HG03060 (cell line): ENCODE results near the gene TNNC1.

Experiments
- ATAC-seq: cut with Tn5 transposase; IDR thresholded peaks from one replicate; pipeline ENCODE4 v1.9.1; 2021; ENCODE audit warnings: low read depth, moderate number of reproducible peaks; ENCODE audit not compliant: unreplicated experiment

Gene TNNC1

DNA sequence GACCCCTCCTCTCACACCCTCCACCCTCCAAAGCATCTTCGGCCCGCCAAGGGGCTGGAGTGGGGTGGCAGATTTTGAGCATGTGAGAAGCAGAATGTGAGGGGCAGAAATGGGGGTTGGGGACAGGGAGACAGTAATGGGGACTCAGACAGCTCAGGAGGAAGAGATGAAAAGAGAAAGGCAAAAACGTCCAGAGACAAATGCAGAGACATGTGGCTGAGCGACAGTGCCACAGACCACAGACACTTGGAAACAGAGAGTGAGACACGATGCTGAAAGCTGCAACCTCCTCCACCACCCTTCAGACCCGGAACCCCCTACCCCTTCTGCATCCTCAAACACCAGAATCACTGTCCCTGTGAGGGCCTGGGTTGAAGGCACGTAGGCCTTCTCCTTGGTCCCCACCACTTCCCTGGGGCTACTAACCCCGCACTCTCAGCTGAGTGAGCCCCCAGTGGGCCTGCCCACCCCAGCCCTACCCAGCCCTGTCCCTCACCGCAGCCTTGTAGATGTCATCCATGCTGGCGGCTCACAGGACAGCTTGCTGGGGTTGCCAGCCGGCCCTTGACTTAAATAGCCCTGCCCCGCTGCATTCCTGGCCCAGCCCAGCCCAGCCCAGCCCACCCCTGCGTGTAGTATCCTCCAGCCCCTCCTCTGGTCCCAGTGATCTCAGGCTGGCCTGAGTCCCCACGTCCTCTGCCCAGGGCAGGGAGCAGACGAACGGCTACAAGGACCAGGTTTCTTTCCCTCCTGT is at the start of gene TNNC1:
Gene TNNC1, minus strand, starts transcription at position 546 of the 754 bp plus-strand sequence. Its CDS starts 26 bp downstream, at position 520.
- ATAC-seq = no peak

DNA sequence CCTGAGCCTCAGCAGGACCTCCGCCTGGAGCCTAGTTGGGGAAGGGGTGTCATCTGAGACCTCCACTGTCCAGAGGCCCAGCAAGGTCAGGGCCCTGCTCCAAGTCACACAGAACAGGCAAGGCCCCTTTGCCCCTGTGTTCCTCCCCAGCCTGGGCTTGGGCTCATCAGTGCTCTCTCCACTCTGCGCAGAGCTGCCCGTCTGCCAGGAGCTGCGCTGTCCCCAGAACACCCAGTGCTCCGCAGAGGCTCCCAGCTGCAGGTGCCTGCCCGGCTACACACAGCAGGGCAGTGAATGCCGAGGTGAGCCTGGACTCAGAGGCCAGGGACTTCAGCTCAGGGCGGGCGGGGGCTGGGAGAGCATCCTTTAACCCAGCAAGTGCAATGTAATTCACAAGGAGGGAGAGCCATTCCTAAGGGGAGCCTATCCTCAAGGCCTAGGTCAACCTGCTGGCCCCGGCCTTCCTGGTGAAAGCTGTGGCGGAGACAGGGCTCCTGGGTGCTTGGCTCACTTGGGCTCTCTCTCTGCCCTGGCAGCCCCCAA is 49.0 kb upstream of the TNNC1 start:
- ATAC-seq = no peak

- no peak for ATAC-seq
These were observed 48.2 kb upstream of the TNNC1 start for GRCh38 chr3:52502001-52502400.

GRCh38 chr3:52501046-52501445 is 47.2 kb upstream of the TNNC1 start:
- ATAC-seq = no peak

DNA sequence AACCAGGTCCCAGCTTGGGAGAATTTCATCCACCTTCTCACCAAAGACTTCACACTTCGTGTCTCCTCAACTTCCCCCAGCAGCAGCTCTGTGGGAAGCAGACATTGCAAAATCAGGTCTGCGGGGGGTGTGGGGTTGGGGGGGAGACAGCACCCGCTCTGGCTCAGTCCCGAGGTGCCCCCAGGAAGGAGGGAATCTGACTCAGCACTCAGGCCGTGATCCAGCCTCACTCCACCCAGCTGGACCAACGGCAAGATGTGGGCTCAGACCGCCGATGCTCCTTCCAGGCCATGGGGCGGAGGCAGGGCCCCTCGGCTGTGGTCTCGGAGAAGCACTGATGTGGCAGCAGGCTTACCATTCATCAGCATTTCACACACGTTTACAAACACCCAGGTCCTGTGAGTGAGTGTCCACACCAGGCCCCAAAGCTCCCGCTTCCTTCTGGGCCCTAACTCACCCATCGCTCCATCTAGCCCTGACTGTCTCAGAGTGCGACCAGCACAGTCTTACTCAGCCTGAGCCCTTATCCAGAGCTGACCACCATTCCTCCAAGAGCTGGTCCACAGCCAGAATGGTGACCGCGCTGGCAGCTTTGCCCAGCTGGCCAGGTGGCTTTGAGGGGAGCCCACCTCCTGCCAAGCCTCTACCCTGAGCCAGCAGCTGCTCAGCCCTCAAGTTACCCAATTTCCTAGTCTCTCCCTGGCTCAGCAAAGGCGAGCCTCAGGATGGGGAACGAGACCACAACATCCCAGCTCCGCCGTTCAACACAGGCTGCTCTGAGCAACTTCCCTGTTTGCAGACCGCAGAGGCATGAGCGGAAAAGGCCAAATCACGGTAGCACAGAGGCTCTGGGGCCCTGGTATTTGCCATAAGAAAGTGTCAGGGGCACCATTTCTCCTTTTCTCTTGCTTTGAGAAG is 44.6 kb upstream of the TNNC1 start:
- ATAC-seq = no peak

GRCh38 chr3:52495777-52496602 is 42.1 kb upstream of the TNNC1 start:
- no peak for ATAC-seq

DNA sequence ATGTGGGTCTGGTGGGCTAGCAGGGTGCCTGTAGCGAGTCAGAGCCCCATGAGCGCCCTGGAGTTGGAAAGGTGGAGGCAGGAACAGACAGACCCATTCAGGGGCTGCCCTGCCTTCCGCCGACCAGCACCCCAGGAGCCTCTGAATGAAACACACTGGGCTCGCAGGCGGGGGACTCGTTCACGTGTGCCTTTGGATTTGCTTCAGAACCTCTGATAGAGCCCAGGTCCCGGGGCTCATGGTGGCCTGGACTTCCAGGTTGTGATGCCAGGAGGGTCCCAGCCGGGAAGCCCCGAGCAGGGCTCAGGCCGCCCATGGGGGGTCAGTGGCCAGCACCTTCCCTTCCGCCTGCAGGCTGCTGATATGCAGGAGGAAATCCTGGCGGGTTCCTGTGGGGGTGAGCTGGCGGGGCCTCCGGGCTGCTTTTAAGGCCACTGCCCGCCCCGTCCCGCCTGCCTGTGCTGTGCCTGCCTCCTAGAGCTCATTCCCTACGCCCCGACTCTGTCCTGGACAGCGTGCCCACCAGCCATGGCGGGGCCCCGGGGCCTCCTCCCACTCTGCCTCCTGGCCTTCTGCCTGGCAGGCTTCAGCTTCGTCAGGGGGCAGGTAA is 41.1 kb upstream of the TNNC1 start, which contains the start of gene STAB1:
Gene STAB1, plus strand, starts transcription at position 453 of the 610 bp plus-strand sequence. Its CDS starts 76 bp downstream, at position 529.
- no peak for ATAC-seq

DNA sequence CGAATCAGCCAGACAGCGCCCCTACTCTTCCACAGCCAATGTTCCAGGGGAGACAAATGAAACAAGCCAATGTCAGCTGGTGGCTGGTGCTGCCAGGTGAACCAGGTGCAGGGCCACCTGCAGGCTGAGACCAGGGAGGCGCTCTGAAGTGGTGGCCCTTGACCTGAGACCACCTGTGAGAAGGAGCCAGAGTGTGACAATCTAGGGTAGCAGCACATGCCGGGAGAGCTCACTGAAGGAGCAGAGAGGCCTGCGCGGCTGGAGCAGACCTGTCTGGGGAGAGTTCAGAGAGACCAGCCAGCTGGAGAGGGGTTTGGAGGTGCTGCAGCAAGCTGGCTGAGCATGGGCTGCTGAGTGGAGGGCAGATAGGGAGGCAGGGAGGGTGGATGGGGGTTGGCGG is 40.6 kb upstream of the TNNC1 start:
- ATAC-seq = no peak

GRCh38 chr3:52493232-52494017 is 39.6 kb upstream of the TNNC1 start:
- no peak for ATAC-seq

- ATAC-seq = no peak
These were observed 38.2 kb upstream of the TNNC1 start for GRCh38 chr3:52492059-52492458.

DNA sequence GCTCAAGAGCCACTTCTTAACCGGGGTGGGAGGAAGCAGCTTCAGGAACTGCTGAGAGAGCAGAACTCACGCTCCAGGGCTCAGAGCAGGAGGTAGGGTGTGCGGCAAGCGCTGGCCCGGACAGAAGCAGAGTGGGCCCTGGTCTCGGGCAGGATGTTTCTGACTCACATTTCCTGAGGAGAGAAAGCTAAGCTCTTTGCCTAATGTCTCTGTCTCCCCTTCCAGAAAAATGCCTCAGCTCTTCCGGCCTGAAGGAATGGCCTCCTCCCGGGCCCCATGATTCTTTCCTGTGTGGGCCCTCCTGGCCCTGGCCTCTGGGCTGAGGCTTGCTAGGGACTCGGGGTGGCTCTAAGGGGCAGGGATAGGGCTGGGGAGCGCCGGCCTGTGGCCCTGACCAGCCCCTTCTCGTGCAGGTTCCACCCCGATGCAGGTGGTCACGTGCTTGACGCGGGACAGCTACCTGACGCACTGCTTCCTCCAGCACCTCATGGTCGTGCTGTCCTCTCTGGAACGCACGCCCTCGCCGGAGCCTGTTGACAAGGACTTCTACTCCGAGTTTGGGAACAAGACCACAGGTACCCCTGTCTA is 37.2 kb upstream of the TNNC1 start:
- no peak for ATAC-seq

DNA sequence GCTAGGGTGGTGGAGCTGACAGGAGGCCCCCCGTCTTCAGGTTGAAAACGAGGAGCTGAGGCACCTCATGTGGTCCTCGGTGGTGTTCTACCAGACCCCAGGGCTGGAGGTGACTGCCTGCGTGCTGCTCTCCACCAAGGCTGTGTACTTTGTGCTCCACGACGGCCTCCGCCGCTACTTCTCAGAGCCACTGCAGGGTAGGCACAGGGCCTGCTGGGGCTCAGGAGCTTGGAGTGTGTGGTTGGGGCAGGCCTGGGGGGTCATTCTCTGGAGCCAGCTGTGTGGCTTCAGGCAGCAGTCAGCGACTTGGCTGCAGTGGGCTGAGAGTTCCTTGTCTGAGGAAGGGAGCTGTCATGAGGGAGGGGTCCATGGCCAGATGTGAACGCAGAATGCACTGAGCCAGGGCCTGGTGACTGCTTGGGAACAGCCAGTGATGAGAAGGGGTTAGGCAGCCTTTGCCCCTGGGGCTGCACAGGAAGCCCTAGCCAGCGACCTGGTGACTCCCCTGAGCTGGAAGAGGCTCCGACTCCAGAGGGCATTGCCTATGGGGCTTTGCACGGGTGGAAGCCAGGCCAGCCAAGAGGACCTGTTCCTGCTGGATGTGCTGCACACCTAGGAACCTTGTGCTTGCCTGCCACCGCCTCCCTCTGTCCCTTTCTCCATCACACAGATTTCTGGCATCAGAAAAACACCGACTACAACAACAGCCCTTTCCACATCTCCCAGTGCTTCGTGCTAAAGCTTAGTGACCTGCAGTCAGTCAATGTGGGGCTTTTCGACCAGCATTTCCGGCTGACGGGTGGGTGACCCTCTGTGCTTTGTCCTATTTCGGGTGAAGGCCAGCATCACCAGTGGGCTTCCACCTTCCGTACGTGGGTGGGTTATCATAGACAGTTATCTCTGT is 36.4 kb upstream of the TNNC1 start:
- no peak for ATAC-seq

- ATAC-seq = no peak
These were observed 35.6 kb upstream of the TNNC1 start for GRCh38 chr3:52489453-52489852.

- ATAC-seq = no peak
These were observed 34.9 kb upstream of the TNNC1 start for GRCh38 chr3:52488746-52489145.

- ATAC-seq = no peak
These were observed 34.2 kb upstream of the TNNC1 start for GRCh38 chr3:52487788-52488691.

GRCh38 chr3:52487050-52487787 is 33.4 kb upstream of the TNNC1 start:
- no peak for ATAC-seq
